ENCODE results near the gene DOK5.

DOK5 gene

GRCh38 chr20:54497931-54498718 is 22.7 kb downstream of the DOK5 start:
- H3K36me3 ChIP-seq (ENCODE audit: insufficient read depth, low read length), result no peaks in the 10 kb centered on the region
- no peak overlapping the region for H3K9ac ChIP-seq (ENCODE audit: low read depth, low read length, poor library complexity, severe bottlenecking)
- no peaks in the 10 kb centered on the region for H3K9me3 ChIP-seq (ENCODE audit: insufficient read depth, low read depth, low read length)
- H3K4me2 ChIP-seq (ENCODE audit: low read depth, low read length, poor library complexity, severe bottlenecking), result no peak overlapping the region
- H3K79me2 ChIP-seq (ENCODE audit: insufficient read depth, low read length), result no peaks in the 10 kb centered on the region
- H3K27me3 ChIP-seq (ENCODE audit: insufficient read depth, low read length, poor library complexity, severe bottlenecking), result no peaks in the 10 kb centered on the region
- no peaks in the 10 kb centered on the region for H4K20me1 ChIP-seq (ENCODE audit: insufficient read depth, low read length, poor library complexity, severe bottlenecking)
- H3K4me1 ChIP-seq (ENCODE audit: insufficient read depth, low read length, poor library complexity, severe bottlenecking), result no peaks in the 10 kb centered on the region
- TF ChIP-seq CTCF (conservative IDR thresholded peaks at IDR 0.05; ENCODE audit: low read length), result no peak
- no peak for TF ChIP-seq EZH2phosphoT487 (IDR thresholded peaks at IDR 0.05; ENCODE audit: borderline replicate concordance)
- H3K4me3 ChIP-seq (ENCODE audit: low read length, poor library complexity, severe bottlenecking), result no peak overlapping the region
- H3F3A ChIP-seq (ENCODE audit: low read depth), result no peaks in the 10 kb centered on the region
- no peak overlapping the region for H2AFZ ChIP-seq (ENCODE audit: low read length)
- no peaks in the 10 kb centered on the region for H3K9me2 ChIP-seq (replicated peaks; ENCODE audit: low read depth, low read length)

- H3K9me2 ChIP-seq (replicated peaks; ENCODE audit: low read depth, low read length), result no peaks in the 10 kb centered on the region
- no peak overlapping the region for H3K4me3 ChIP-seq (ENCODE audit: low read length, poor library complexity, severe bottlenecking)
- no peaks in the 10 kb centered on the region for H3K9me3 ChIP-seq (ENCODE audit: insufficient read depth, low read depth, low read length)
- no peak for TF ChIP-seq EZH2phosphoT487 (IDR thresholded peaks at IDR 0.05; ENCODE audit: borderline replicate concordance)
- no peak for TF ChIP-seq CTCF (conservative IDR thresholded peaks at IDR 0.05; ENCODE audit: low read length)
- H3K79me2 ChIP-seq (ENCODE audit: insufficient read depth, low read length), result no peaks in the 10 kb centered on the region
- H3K27me3 ChIP-seq (ENCODE audit: insufficient read depth, low read length, poor library complexity, severe bottlenecking), result no peaks in the 10 kb centered on the region
- no peaks in the 10 kb centered on the region for H3K36me3 ChIP-seq (ENCODE audit: insufficient read depth, low read length)
- no peaks in the 10 kb centered on the region for H3F3A ChIP-seq (ENCODE audit: low read depth)
- no peaks in the 10 kb centered on the region for H4K20me1 ChIP-seq (ENCODE audit: insufficient read depth, low read length, poor library complexity, severe bottlenecking)
- H3K4me1 ChIP-seq (ENCODE audit: insufficient read depth, low read length, poor library complexity, severe bottlenecking), result no peaks in the 10 kb centered on the region
- no peak overlapping the region for H3K4me2 ChIP-seq (ENCODE audit: low read depth, low read length, poor library complexity, severe bottlenecking)
- H2AFZ ChIP-seq (ENCODE audit: low read length), result no peak overlapping the region
- no peak overlapping the region for H3K9ac ChIP-seq (ENCODE audit: low read depth, low read length, poor library complexity, severe bottlenecking)
Measured at GRCh38 chr20:54499111-54499510, 23.7 kb downstream of the DOK5 start.

- H3K4me3 ChIP-seq (ENCODE audit: low read length, poor library complexity, severe bottlenecking), result no peak overlapping the region
- no peaks in the 10 kb centered on the region for H3K4me1 ChIP-seq (ENCODE audit: insufficient read depth, low read length, poor library complexity, severe bottlenecking)
- no peak overlapping the region for H3K9ac ChIP-seq (ENCODE audit: low read depth, low read length, poor library complexity, severe bottlenecking)
- H3K27me3 ChIP-seq (ENCODE audit: insufficient read depth, low read length, poor library complexity, severe bottlenecking), result no peaks in the 10 kb centered on the region
- no peaks in the 10 kb centered on the region for H3K79me2 ChIP-seq (ENCODE audit: insufficient read depth, low read length)
- H3K36me3 ChIP-seq (ENCODE audit: insufficient read depth, low read length), result no peaks in the 10 kb centered on the region
- H3K9me2 ChIP-seq (replicated peaks; ENCODE audit: low read depth, low read length), result no peaks in the 10 kb centered on the region
- H3F3A ChIP-seq (ENCODE audit: low read depth), result no peaks in the 10 kb centered on the region
- TF ChIP-seq CTCF (conservative IDR thresholded peaks at IDR 0.05; ENCODE audit: low read length) (no peak), EZH2phosphoT487 (IDR thresholded peaks at IDR 0.05; ENCODE audit: borderline replicate concordance) (no peak)
- no peaks in the 10 kb centered on the region for H3K9me3 ChIP-seq (ENCODE audit: insufficient read depth, low read depth, low read length)
- H2AFZ ChIP-seq (ENCODE audit: low read length), result no peak overlapping the region
- no peaks in the 10 kb centered on the region for H4K20me1 ChIP-seq (ENCODE audit: insufficient read depth, low read length, poor library complexity, severe bottlenecking)
- H3K4me2 ChIP-seq (ENCODE audit: low read depth, low read length, poor library complexity, severe bottlenecking), result no peak overlapping the region
Measured at GRCh38 chr20:54502179-54502578, 26.8 kb downstream of the DOK5 start.

All from Loucy (cell line).